Fibroblast of mammary gland (primary cell): Measurements from ENCODE around the gene ADGRD1.

Source experiments
- DNase-seq: peaks from one replicate; pipeline ENCODE4 v3.0.0-alpha.2; 2010; ENCODE audit warnings: low read depth
- H3K4me3 ChIP-seq: 2 replicates; pipeline ENCODE4 v1.5.1; 2011; ENCODE audit warnings: low read depth, mild to moderate bottlenecking, low read length, moderate library complexity; ENCODE audit not compliant: control insufficient read depth
- TF ChIP-seq, protein P1 (sequence below): conservative IDR thresholded peaks from 2 replicates; pipeline ENCODE4 v1.5.1; 2011; ENCODE audit warnings: low read depth, low read length, inconsistent platforms; ENCODE audit not compliant: control insufficient read depth, insufficient read depth

The ADGRD1 gene

DNA sequence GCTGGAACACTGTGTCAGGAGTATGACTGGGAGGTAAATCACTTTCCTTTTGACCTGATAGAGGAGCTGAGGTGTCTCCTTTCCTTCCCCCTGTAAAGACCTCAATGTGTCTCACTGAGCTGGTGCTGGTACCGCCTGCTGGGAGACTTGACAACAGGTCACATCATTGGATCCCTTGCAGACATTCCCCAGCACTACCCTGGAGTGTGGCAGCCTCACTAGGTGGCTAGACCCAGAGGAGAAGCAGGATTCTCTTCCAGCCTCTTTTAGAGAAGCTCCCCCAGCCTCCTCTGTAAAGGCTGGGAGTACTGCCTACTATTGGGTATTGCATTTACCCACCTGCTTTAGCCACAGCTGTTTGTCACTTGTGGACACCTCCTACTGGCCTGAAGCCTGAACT lies 223.9 kb downstream of the ADGRD1 start:
- no peak overlapping the region for H3K4me3 ChIP-seq
- TF ChIP-seq, protein P1, sequence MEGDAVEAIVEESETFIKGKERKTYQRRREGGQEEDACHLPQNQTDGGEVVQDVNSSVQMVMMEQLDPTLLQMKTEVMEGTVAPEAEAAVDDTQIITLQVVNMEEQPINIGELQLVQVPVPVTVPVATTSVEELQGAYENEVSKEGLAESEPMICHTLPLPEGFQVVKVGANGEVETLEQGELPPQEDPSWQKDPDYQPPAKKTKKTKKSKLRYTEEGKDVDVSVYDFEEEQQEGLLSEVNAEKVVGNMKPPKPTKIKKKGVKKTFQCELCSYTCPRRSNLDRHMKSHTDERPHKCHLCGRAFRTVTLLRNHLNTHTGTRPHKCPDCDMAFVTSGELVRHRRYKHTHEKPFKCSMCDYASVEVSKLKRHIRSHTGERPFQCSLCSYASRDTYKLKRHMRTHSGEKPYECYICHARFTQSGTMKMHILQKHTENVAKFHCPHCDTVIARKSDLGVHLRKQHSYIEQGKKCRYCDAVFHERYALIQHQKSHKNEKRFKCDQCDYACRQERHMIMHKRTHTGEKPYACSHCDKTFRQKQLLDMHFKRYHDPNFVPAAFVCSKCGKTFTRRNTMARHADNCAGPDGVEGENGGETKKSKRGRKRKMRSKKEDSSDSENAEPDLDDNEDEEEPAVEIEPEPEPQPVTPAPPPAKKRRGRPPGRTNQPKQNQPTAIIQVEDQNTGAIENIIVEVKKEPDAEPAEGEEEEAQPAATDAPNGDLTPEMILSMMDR: no peak
- DNase-seq: no peak

DNA sequence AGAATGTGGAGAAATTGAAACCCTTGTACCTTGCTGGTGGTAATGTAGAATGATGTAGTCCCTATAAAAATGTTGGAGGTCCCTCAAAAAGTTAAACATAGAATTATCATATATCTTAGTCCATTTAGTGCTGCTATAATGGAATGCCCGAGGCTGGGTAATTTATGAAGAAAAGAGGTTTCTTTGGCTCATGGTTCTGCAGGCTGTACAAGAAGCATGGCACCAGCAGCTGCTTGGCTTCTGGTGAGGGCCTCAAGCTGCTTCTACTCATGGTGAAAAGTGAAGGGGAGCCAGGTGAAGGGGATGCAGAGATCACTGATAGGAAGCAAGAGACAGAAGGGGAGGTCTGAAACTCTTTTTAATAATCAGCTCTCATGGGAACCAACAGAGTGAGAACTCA lies 233.9 kb downstream of the ADGRD1 start:
- TF ChIP-seq, protein P1: no peak
- no peak overlapping the region for H3K4me3 ChIP-seq
- DNase-seq: no peak

DNA sequence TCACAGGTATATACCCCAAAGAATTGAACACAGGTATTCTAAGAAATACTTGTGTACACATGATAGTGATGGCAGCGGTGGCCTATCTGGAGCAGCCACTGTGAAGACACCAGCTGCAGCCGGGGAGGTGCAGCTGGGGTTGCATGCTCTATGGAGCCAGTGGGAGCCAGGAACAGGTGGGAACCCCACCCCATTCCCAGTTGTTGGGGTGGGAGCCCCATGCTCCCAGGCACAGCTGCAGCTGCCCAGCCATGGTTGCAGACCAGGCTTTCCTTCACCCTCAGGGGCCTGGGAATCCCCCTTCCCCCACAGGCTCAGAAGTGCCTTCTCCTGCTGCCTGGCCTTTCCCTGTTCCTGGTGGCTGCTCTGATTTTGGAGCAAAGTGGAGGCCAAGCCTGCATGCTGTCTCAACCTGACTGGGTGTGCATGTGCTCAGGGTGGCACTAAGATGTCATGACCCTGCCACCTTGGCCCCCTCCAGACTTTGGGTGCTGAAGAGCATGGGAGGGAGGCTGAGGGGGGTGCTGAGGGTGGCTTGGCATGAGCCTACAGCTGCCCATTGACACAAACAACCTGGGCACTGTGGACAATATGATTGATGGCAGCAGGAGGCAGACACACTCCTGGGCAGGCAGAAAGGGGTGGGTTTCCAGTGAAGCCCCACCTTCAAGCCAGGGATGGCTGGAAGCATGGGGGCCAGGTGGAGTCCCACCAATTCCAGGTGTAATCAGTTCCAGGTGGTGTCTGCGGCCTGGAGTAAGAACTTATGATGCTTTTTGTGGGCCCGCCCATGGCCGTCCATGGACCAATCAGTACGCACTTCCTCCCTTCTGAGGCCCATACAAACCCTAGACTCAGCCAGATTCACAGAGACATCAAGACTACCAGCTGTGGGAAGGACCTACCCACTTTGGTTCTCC lies 234.7 kb downstream of the ADGRD1 start:
- TF ChIP-seq, protein P1: no peak
- DNase-seq: no peak
- H3K4me3 ChIP-seq: no peak overlapping the region

DNA sequence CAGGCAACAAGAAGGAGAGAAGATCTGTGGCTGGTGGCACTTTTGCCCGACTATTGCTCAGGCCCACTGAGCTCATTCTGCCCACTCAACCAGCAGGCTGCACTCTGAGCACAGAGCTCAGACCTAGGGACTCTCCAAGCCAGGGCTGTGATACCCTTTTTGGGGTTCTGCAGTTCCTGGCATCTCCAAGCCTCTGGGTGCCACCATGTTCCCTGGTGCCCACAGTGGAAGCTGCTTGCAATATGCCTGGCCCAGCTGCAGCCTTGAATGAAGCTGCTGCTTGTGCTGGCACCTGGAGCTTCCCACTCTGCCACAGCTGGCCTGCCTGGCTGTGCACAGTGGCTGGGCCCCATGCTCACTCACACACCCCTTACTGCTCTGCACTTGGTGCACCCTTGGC lies 236.1 kb downstream of the ADGRD1 start:
- DNase-seq: no peak
- TF ChIP-seq, protein P1: no peak
- H3K4me3 ChIP-seq: no peak overlapping the region

DNA sequence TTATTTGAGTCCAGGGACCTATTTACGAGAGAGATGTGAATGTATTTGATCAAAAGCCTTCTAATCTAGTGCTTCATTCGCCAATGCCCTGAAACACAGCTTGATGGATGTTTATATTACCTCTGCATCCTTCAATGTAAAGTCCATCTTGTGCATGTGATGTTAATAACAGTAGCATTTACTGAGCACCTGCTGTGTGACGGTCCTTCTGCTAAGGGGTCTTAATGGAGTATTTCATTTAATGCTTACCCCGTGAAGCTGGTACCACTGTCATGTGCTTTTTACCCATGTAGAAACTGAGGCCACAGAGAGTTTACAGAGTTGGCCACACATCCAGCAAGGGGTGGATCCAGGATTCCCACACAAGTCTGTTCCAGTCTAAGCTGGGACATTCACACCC lies 237.3 kb downstream of the ADGRD1 start:
- DNase-seq: no peak
- TF ChIP-seq, protein P1: no peak
- no peak overlapping the region for H3K4me3 ChIP-seq
